GM18505 (cell line): Measurements from ENCODE around the gene ITPKA.

ENCODE experiments used
- ATAC-seq: cut with Tn5 transposase; IDR thresholded peaks from one replicate; pipeline ENCODE4 v1.9.1; 2021; ENCODE audit not compliant: unreplicated experiment
- POLR2A ChIP-seq: IDR thresholded peaks from 4 replicates; pipeline ENCODE4 v1.6.1; 2011; ENCODE audit warnings: borderline replicate concordance; ENCODE audit not compliant: insufficient read depth, insufficient read length; ENCODE audit errors: extremely low read depth

The ITPKA gene

GRCh38 chr15:41494922-41495735, 1.5 kb downstream of the ITPKA start:
- no peak for ATAC-seq
- TF ChIP-seq POLR2A, result no peak

DNA sequence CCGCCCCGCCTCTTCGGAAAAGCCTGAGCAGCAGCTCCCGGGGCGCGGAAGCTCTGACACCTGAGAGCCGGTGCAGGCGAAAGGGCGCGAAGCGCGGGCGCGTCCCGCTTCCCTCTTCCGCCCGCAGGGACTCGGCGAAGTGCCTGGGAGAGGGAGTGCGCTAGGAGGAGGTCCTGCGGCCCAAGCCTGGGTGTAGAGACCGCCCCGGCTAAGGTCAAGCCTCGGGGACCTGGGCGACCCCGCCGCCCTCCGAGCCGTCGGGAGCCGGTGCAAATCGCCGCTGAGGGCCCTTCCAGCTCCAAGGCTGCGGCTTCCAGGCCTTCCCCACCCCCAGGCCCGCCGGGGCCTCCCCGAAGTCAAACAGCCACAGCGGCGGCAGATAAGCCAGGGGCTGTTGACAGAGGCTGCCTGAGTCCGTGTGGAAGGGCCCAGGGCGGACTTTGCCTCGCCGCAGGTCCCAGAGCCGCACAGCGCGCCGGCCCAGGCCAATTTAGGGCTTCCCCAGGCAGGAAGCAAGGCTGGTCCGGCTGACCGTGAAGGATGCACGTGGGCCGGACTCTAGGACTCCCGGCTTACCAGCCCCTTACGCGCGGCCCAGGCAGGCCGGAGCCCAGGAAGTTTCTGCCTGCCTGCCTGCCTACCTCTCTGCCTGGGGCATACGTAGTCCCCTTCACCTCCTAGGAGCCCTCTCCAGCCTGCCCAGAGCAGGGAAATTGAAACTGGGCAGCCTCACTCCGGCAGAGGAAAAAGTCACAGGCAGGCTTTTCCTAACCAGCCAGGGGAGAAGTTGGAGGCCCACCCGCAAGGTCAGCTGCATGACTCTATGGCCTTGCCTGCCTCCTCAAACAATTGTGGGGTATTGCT, 2.3 kb downstream of the ITPKA start:
- ATAC-seq, result no peak
- no peak for TF ChIP-seq POLR2A

GRCh38 chr15:41498657-41499056, 5.0 kb downstream of the ITPKA start:
- no peak for ATAC-seq
- TF ChIP-seq POLR2A, result no peak

GRCh38 chr15:41499109-41499851, 5.6 kb downstream of the ITPKA start:
- no peak for TF ChIP-seq POLR2A
- no peak for ATAC-seq

- no peak for TF ChIP-seq POLR2A
- ATAC-seq, result no peak
Measured at GRCh38 chr15:41501191-41501917, 7.7 kb downstream of the ITPKA start.

DNA sequence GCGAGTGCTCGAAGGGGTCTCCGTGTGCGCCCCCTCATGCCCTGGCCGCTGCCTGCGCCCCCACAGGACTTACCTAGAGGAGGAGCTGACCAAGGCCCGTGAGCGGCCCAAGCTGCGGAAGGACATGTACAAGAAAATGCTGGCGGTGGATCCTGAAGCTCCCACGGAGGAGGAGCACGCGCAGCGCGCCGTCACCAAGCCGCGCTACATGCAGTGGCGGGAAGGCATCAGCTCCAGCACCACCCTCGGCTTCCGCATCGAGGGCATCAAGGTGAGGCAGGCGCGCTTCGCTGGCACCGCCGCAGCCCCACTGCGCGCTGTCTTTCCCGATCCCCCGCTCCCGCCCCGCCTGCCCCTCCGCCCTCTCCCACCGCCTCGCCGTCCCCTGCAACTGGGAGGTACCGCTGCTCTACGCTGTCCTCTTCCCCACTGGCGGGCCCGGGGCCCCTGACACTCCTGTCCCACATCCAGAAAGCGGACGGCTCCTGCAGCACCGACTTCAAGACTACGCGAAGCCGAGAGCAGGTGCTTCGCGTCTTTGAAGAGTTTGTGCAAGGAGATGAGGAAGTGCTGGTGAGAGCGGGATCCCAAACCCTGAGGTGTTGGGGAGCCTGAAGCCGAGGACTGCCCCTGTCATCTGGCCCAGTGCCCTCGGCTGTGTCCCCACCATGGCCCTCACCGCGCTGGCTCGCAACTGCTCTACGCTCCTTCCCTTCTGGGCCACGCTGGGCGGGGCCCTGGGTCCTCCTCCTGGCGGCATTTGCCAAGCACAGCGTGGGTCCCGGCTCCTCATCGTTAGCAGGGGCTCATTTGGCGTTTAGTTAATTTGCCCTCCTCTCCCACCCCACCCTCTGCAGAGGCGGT, 8.5 kb downstream of the ITPKA start:
- no peak for TF ChIP-seq POLR2A
- no peak for ATAC-seq

DNA sequence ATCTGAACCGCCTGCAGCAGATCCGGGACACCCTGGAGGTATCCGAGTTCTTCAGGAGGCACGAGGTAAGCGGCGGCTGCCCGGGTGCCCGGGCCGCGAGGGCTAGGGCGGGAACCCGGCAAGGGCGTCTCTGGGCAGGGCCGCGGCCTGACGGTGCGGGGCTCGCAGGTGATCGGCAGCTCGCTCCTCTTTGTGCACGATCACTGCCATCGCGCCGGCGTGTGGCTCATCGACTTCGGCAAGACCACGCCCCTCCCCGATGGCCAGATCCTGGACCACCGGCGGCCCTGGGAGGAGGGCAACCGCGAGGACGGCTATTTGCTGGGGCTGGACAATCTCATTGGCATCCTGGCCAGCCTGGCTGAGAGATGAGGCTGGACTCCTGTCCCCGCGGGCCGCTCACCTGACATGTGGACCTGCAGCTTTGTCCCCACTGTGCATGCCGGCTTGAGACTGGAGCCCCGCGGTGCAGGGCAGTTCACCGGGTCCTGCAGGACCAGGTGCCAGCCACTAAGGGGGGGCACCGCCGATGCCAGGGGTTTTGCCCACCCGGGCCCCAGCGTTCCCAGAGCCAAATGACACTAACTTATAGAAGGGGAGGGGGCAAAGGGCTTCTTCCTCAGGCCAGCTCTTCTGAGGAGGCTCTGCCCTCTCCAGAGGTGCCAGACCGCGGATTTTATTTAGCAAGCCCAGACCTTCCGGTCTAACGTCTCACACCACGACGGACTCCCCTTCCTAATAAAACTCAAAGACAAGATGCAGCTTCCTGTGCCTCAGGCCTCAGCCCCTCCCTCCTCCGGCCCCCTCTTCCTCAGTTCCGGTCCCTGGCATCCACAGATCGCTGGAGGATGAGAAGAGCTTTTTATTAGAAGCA, 9.4 kb downstream of the ITPKA start:
- no peak for TF ChIP-seq POLR2A

DNA sequence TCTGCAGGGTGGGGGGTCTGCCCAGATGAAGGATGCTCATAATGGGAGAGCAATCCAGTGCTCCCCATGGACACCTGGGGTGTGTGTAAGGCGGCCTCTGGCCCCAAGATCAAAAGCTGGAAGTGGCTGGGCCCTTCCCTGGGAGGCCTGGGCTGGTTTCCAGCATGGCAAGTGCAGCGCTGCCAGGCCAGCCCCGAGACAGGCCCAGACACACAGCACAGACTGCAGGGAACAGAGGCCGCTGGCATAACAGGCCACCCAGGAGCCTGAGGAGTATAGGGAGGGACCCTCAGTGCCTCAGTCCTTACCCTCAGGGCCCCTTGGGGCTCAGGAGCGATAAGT, 10.0 kb downstream of the ITPKA start:
- no peak for TF ChIP-seq POLR2A
- ATAC-seq, result no peak

More for the DNA sequence above, 9.4 kb downstream of the ITPKA start:
- ATAC-seq, result no peak

DNA sequence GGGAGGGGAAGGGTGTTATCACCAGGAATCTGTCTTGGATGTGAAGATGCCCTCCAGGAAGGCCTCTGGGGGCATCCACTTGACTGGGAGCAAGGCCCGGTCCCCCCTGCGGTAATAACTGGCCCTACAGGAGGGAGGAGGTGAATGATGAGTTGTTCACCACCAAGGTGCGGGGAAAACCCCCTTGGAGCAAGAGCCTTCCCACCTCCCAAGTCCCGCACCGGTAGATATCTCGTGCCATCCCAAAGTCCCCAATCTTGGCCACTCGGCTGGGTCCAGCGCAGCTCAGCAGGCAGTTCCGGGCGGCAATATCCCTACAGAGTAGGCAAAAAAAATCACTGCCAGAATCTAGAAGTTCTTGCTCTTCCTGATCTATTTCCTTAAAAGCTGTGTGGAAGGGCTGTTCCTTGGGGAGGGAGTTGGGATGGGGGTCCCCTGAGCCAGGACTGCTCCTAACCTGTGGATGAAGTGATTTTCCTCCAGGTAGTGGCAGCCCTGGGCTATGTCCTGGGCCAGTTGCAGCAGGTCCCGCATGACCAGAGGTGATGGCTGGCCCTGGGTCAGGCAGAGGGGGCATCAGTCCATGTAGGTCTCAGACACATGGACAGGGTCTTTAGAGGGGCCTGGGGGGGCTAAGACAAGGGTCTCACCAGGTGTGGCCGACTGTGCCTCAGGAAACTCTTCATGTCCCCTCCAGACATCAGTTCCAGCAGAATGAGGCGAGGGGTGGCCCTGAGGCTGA, 11.2 kb downstream of the ITPKA start:
- no peak for TF ChIP-seq POLR2A
- ATAC-seq, result no peak

DNA sequence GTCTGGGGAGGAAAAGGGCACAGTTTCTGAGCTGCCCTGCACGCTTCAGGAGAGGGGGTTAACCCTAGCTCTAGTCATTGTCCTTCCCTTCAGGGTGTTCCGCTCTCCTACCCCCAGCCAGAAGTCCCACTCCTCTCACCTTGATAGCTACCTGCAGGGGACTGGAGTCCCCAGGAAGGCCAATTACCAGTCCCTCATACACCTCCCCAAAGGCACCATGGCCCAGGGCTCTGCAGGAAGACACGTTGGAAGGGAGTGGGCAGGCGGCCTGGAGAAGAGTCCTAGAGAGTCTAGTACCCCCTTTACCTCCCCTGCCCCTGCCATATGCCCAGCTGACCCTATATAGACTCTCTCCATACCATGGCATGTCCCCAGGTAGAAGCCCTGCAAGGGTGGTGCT, 12.1 kb downstream of the ITPKA start:
- no peak for TF ChIP-seq POLR2A
- ATAC-seq, result no peak
